Parathyroid adenoma (tissue), 2 donors: Measurements from ENCODE around the gene CHRD.

Experiments
- H2AFZ ChIP-seq: fragments of 300-600 bp; sonication (generic); one replicate; pipeline ENCODE4 v1.7.0; 2017; ENCODE audit warnings: antibody characterized with exemption, mild to moderate bottlenecking
- H3K27ac ChIP-seq: fragments of 300-600 bp; sonication (generic); one replicate; pipeline ENCODE4 v1.7.0; 2017
- H3K27me3 ChIP-seq: fragments of 300-600 bp; sonication (generic); one replicate; pipeline ENCODE4 v1.7.0; 2017; ENCODE audit warnings: low read length; ENCODE audit not compliant: control insufficient read depth, insufficient read depth
- H3K36me3 ChIP-seq: fragments of 300-600 bp; sonication (generic); one replicate; pipeline ENCODE4 v1.7.0; 2017; ENCODE audit warnings: low read length; ENCODE audit not compliant: control insufficient read depth, insufficient read depth
- H3K4me1 ChIP-seq: fragments of 300-600 bp; sonication (generic); one replicate; pipeline ENCODE4 v1.7.0; 2017; ENCODE audit warnings: control low read depth
- H3K4me2 ChIP-seq: fragments of 300-600 bp; sonication (generic); one replicate; pipeline ENCODE4 v1.7.0; 2017; ENCODE audit warnings: low read length
- H3K4me3 ChIP-seq: fragments of 300-600 bp; sonication (generic); one replicate; pipeline ENCODE4 v1.7.0; 2017; ENCODE audit warnings: low read depth, low read length
- H3K79me2 ChIP-seq: fragments of 300-600 bp; sonication (generic); one replicate; pipeline ENCODE4 v1.7.0; 2017; ENCODE audit warnings: control low read depth
- H3K9ac ChIP-seq: fragments of 300-600 bp; sonication (generic); one replicate; pipeline ENCODE4 v1.7.0; 2017; ENCODE audit warnings: mild to moderate bottlenecking
- H3K9me3 ChIP-seq: fragments of 300-600 bp; sonication (generic); one replicate; pipeline ENCODE4 v1.7.0; 2017; ENCODE audit warnings: low read length; ENCODE audit not compliant: control insufficient read depth
- TF ChIP-seq, protein P1 (sequence below): fragments of 300-600 bp; sonication (generic); IDR thresholded peaks from one replicate; pipeline ENCODE4 v1.7.0; 2017; ENCODE audit warnings: antibody characterized with exemption, mild to moderate bottlenecking
- donor health status: primary hyperparathyroidism.

CHRD gene

DNA sequence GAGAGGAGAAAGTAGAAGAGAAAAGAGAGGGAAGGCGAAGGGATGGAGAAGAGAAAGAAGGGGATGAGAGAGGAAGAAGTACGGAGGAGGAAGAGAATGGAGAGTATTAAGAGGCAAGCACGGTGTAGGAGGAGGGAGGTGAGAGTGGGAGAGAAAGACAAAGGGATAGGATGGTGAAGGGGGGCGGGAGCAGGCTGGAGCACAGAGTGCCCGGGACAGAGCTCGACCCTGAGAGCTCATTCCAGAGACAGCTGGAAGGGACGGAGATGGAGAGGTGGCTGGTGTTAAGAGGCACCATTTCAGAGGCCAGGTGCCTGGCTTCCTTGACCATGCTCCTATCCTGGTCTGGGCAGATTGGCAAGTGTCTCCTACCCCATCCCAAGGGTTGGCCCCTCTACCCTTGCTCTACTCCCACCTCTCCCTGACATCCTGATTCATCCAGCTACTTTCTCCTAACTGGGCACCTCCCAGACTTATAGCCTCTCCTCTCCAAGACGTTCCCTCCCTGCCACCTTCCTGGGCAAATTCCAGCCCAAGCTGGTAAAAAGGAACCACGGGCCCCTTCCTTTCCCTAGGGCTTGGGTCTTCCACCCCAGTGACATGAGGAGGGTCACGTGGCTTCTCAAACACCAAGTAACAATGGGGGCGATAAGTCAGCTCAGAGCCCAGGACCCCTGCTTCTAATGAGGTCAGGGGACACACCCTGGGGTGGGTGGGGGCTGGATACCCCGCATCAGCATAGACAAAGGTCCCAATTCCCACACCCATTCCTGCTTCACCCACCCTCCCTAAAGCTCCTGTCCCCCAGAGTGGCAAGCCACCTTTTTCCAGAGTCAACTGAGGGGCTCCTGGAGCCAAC is 19.6 kb upstream of the CHRD start:
- Histone ChIP-seq H3K79me2 (peaks cover 12% of the 10 kb centered on the region), H3K9me3 (no peaks in the 10 kb centered on the region), H3K9ac (peak overlapping the region; percentile 28), H3K27ac (no peak overlapping the region), H3K27me3 (no peaks in the 10 kb centered on the region), H2AFZ (no peak overlapping the region), H3K4me2 (peak overlapping the region; percentile 83), H3K4me3 (peak overlapping the region; percentile 68), H3K36me3 (no peaks in the 10 kb centered on the region), H3K4me1 (peaks cover 16% of the 10 kb centered on the region)
- TF ChIP-seq, protein P1, sequence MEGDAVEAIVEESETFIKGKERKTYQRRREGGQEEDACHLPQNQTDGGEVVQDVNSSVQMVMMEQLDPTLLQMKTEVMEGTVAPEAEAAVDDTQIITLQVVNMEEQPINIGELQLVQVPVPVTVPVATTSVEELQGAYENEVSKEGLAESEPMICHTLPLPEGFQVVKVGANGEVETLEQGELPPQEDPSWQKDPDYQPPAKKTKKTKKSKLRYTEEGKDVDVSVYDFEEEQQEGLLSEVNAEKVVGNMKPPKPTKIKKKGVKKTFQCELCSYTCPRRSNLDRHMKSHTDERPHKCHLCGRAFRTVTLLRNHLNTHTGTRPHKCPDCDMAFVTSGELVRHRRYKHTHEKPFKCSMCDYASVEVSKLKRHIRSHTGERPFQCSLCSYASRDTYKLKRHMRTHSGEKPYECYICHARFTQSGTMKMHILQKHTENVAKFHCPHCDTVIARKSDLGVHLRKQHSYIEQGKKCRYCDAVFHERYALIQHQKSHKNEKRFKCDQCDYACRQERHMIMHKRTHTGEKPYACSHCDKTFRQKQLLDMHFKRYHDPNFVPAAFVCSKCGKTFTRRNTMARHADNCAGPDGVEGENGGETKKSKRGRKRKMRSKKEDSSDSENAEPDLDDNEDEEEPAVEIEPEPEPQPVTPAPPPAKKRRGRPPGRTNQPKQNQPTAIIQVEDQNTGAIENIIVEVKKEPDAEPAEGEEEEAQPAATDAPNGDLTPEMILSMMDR = no peak

DNA sequence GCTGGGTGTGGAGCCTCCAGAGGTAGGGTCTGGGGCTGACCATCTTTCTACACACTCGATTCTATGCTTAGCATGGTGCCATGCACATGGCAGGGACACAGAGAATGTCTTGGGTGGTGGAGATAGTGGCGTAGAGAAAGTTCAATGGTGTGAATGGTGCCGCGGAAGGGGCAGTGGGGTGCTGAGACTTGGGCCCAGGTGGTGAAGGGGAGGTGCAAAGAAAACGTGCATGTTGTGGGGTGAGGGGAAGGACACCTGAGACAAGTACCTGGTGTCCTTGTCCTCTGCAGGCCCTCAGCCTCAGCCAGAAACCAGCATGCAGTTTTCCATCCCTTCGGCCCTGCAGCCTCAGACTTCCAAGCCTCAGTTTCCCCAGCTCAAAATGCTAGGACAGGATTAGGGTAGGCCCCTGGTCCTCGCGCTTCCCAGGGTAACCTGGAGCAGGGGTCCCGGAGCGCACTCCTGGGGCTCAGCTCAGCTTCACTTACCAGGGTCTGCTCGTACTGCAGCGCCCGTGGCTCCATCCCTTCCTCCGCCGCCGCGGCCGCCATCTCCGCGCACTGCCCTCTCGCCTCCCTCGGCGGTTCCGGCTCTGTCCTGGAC is 18.8 kb upstream of the CHRD start:
- TF ChIP-seq, protein P1 = no peak
- H3K4me2 ChIP-seq = peak overlapping the region; percentile 83
- H3K79me2 ChIP-seq = peaks cover 12% of the 10 kb centered on the region

DNA sequence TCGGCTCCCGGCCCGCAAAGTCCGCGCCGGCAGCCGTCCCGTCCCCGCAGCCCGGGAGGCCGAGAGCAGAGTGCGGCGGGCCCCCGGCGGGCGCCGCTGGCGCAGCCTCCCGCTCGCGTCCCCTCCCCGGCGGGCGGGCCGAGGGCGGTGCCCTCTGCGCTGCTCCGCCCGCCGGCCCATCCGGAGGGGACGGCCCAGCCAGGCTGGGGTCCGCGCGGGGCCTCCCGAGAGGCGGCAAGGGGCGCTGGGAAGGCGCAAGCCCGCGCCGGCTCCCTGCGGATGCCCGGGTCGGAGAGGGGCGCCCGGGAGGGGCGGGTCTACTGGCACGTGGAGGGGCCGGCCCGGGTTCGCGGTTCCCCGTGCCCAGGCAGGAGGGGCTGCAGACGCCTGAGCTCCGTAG is 18.3 kb upstream of the CHRD start, which contains the start of the genes CLCN2 and POLR2H:
Gene CLCN2, minus strand, starts transcription at position 74 of the 400 bp plus-strand sequence. CDS start 126 bp downstream, outside the sequence.
Gene POLR2H, plus strand, starts transcription at position 179 of the 400 bp plus-strand sequence. CDS start 1,783 bp downstream, outside the sequence.
- peak within 1 kb of the TSS; percentile 100 for H3K9ac ChIP-seq
- no peaks in the 10 kb centered on the region for H3K9me3 ChIP-seq
- H3K79me2 ChIP-seq = peaks cover 12% of the 10 kb centered on the region
- TF ChIP-seq, protein P1 = no peak
- peak within 1 kb of the TSS; percentile 100 for H3K27ac ChIP-seq
- no peaks in the 10 kb centered on the region for H3K27me3 ChIP-seq
- no peaks in the 10 kb centered on the region for H3K36me3 ChIP-seq
- H3K4me1 ChIP-seq = peaks cover 16% of the 10 kb centered on the region
- H3K4me3 ChIP-seq = peak within 1 kb of the TSS; percentile 91
- peak within 1 kb of the TSS; percentile 97 for H2AFZ ChIP-seq
- H3K4me2 ChIP-seq = peak within 1 kb of the TSS; percentile 83

More for the DNA sequence above, 18.8 kb upstream of the CHRD start:
- Histone ChIP-seq H3K27ac (peak overlapping the region; percentile 100), H3K9me3 (no peaks in the 10 kb centered on the region), H2AFZ (peak overlapping the region; percentile 97), H3K9ac (peak overlapping the region; percentile 28), H3K27me3 (no peaks in the 10 kb centered on the region), H3K36me3 (no peaks in the 10 kb centered on the region), H3K4me3 (peak overlapping the region; percentile 68), H3K4me1 (peaks cover 16% of the 10 kb centered on the region)

DNA sequence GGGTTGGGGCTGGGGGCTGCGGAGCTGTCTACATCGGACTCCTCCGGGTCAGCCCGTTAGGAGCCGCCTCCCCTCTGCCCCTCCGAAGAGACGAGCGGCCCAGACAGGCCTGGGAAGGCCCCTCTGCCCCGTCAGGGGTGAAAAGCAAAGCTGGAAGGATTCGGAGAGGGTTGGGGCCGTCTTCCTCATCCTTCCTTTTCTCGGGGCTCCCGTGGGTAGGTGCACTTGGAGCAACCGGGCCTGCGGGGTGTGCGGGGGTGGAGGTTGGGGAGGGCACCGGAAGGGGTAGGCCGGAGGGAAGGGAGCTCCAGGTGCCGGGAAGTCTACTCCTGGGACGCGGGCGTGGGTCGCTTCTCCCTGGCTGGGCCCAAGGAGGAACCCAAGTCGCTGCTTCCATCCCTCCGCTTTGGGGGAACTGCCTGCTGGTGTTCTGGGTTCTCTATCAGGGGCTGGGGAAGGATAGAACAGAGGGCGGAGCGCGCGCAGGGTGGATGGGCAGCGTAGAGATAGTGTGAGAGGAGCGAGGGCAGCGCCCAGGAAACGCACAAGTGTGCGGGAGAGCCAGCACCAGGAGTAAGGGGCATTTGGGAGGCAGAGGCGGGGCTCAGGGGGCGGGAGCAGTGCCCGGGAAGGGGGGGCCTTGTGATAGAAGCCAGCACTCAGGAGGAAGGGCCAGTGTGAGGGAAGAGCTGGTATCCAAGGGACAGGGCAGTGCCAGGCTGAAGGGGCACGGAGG is 17.8 kb upstream of the CHRD start:
- TF ChIP-seq, protein P1 = no peak
- Histone ChIP-seq H3K27ac (peak overlapping the region; percentile 100), H3K9me3 (no peaks in the 10 kb centered on the region)

More for the DNA sequence above, 17.8 kb upstream of the CHRD start:
- H2AFZ ChIP-seq = peak overlapping the region; percentile 97
- H3K79me2 ChIP-seq = peaks cover 12% of the 10 kb centered on the region
- peak overlapping the region; percentile 91 for H3K4me3 ChIP-seq
- H3K9ac ChIP-seq = peak overlapping the region; percentile 100
- H3K36me3 ChIP-seq = no peaks in the 10 kb centered on the region
- H3K4me1 ChIP-seq = peaks cover 16% of the 10 kb centered on the region
- no peaks in the 10 kb centered on the region for H3K27me3 ChIP-seq
- peak overlapping the region; percentile 83 for H3K4me2 ChIP-seq
